ENCODE measurements around the gene YARS1. TPM values are rescaled to one million over a fixed set of nuclear protein-coding genes. Genes with fewer than 3 reads are reported as not detected.

Gene YARS1
- polyA plus RNA-seq, 2 of the 4 experiments (the other 2 are of a cell fraction) = 92.5 to 103 TPM

DNA sequence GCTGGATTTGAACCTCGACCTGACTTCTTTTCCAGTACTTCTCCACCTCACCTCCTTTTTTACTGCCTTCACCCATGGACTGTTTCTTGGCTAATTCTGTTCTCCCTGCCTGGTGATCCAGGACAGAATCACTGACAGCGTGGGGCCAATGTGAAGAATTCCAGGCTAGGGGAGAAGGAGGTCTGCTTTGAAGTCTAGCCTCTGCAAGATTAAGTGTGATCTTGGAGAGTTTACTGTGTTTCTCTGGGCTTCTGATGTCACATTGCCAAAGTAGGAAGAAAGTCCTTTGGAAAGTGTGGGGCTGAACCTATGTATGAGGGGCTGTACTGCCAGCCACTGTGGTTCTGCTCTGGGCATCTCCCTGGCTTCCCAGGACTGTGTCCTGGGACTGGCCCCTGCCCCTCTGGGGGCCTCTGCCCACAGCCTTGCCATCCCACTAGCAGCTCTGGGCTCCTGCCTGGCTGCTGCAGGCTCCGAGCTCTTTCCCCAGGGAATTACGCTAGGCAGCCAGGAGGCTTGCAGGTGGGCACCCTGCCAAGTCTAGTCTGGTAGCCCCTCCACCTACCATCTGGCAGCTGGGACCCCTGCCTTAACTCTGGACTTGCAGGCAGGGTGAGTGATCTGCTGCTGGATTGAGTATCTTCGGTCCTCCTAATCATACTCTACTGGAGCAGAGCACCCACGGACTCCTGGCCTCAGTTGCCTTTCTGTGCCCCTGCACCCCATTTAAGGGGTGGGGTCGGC, 52.2 kb downstream of the YARS1 start:
- 93% methylated on average over 3 of the region's 7 CpGs for WGBS (ENCODE audit: missing lambda C conversion rate)
- TF ChIP-seq, protein P1, sequence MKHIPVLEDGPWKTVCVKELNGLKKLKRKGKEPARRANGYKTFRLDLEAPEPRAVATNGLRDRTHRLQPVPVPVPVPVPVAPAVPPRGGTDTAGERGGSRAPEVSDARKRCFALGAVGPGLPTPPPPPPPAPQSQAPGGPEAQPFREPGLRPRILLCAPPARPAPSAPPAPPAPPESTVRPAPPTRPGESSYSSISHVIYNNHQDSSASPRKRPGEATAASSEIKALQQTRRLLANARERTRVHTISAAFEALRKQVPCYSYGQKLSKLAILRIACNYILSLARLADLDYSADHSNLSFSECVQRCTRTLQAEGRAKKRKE (CRISPR knock-in tag; IDR thresholded peaks at IDR 0.05; ENCODE audit: low read depth) = no peak
- TF ChIP-seq, protein P2, sequence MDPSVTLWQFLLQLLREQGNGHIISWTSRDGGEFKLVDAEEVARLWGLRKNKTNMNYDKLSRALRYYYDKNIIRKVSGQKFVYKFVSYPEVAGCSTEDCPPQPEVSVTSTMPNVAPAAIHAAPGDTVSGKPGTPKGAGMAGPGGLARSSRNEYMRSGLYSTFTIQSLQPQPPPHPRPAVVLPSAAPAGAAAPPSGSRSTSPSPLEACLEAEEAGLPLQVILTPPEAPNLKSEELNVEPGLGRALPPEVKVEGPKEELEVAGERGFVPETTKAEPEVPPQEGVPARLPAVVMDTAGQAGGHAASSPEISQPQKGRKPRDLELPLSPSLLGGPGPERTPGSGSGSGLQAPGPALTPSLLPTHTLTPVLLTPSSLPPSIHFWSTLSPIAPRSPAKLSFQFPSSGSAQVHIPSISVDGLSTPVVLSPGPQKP (IDR thresholded peaks at IDR 0.05; ENCODE audit: low read depth, low read length) = no peak
- TF ChIP-seq HOXA7 (CRISPR knock-in tag; IDR thresholded peaks at IDR 0.05) (no peak), CEBPB (IDR thresholded peaks at IDR 0.05) (no peak), EP300 (IDR thresholded peaks at IDR 0.05) (no peak), HOXB13 (CRISPR knock-in tag; IDR thresholded peaks at IDR 0.05; ENCODE audit: low read depth) (no peak), FOSL2 (IDR thresholded peaks at IDR 0.05) (no peak), FOSL2 (CRISPR knock-in tag; IDR thresholded peaks at IDR 0.05) (no peak), BHLHE40 (IDR thresholded peaks at IDR 0.05; ENCODE audit: low read depth, low read length) (no peak)
- TF ChIP-seq, protein P3, sequence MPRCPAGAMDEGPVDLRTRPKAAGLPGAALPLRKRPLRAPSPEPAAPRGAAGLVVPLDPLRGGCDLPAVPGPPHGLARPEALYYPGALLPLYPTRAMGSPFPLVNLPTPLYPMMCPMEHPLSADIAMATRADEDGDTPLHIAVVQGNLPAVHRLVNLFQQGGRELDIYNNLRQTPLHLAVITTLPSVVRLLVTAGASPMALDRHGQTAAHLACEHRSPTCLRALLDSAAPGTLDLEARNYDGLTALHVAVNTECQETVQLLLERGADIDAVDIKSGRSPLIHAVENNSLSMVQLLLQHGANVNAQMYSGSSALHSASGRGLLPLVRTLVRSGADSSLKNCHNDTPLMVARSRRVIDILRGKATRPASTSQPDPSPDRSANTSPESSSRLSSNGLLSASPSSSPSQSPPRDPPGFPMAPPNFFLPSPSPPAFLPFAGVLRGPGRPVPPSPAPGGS (IDR thresholded peaks at IDR 0.05) = no peak
- TF ChIP-seq, protein P4, sequence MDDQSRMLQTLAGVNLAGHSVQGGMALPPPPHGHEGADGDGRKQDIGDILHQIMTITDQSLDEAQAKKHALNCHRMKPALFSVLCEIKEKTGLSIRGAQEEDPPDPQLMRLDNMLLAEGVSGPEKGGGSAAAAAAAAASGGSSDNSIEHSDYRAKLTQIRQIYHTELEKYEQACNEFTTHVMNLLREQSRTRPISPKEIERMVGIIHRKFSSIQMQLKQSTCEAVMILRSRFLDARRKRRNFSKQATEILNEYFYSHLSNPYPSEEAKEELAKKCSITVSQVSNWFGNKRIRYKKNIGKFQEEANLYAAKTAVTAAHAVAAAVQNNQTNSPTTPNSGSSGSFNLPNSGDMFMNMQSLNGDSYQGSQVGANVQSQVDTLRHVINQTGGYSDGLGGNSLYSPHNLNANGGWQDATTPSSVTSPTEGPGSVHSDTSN (IDR thresholded peaks at IDR 0.05) = no peak
- TF ChIP-seq, protein P5, sequence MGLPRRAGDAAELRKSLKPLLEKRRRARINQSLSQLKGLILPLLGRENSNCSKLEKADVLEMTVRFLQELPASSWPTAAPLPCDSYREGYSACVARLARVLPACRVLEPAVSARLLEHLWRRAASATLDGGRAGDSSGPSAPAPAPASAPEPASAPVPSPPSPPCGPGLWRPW (IDR thresholded peaks at IDR 0.05) = no peak
- Histone ChIP-seq H3K9me3 (no peaks in the 10 kb centered on the region), H3K4me1 (peaks cover 90% of the 10 kb centered on the region), H3K4me3 (no peak overlapping the region), H3K27ac (peak overlapping the region; percentile 53 to 99), H3K4me2 (peak overlapping the region; percentile 52)
- no peak for FAIRE-seq
- no peak for ATAC-seq
- ChIA-PET CTCF (interaction anchor here (1.2 to 11.1 kb wide), 4 partner anchors 8 to 59 kb away, joined by 3 to 62 read pairs (median 25); no protein-coding TSS in a partner anchor), POLR2A (no interaction called here)
- no peak for DNase-seq (ENCODE audit: low read depth in 1 of 2, low spot score in 1 of 2)

DNA sequence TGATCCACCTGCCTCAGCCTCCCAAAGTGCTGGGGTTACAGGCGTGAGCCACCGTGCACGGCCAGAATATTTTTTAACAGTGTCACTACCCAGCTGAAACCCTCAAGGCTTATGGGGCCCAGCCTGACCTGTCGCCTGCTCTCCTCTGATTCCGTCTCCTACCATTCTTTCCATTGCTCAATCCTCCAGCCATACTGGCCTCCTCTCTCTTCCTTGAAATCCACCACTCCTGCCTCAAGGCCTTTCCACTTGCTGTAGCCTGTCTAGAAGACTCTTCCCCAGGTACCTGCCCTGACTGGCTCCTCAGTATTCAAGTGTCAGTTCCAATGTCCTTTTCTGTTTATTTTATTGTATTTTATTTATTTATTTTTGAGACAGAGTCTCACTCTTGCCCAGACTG, 53.9 kb downstream of the YARS1 start:
- FAIRE-seq (no peak), DNase-seq (ENCODE audit: low read depth in 1 of 2, low spot score in 1 of 2) (no peak), ATAC-seq (no peak)
- ChIA-PET POLR2A (no interaction called here), CTCF (interaction anchor here (5.0 to 11.1 kb wide), 2 partner anchors 10 to 51 kb away, joined by 45 to 62 read pairs; no protein-coding TSS in a partner anchor)
- Histone ChIP-seq H3K4me1 (peaks cover 90% of the 10 kb centered on the region), H3K4me2 (no peak overlapping the region), H3K9me3 (no peaks in the 10 kb centered on the region), H3K4me3 (no peak overlapping the region), H3K27ac (peak overlapping the region; percentile 99; a peak in 5 of 6 replicates)
- WGBS (ENCODE audit: missing lambda C conversion rate) = 94% methylated on average over 5 of the region's 5 CpGs
- TF ChIP-seq FOXS1 (CRISPR knock-in tag; IDR thresholded peaks at IDR 0.05) (no peak), JUN (IDR thresholded peaks at IDR 0.05) (no peak), SREBF2 (IDR thresholded peaks at IDR 0.05) (no peak), CHD2 (IDR thresholded peaks at IDR 0.05; ENCODE audit: low read length, partially characterized antibody) (no peak), EP300 (IDR thresholded peaks at IDR 0.05) (no peak)
- TF ChIP-seq, protein P6, sequence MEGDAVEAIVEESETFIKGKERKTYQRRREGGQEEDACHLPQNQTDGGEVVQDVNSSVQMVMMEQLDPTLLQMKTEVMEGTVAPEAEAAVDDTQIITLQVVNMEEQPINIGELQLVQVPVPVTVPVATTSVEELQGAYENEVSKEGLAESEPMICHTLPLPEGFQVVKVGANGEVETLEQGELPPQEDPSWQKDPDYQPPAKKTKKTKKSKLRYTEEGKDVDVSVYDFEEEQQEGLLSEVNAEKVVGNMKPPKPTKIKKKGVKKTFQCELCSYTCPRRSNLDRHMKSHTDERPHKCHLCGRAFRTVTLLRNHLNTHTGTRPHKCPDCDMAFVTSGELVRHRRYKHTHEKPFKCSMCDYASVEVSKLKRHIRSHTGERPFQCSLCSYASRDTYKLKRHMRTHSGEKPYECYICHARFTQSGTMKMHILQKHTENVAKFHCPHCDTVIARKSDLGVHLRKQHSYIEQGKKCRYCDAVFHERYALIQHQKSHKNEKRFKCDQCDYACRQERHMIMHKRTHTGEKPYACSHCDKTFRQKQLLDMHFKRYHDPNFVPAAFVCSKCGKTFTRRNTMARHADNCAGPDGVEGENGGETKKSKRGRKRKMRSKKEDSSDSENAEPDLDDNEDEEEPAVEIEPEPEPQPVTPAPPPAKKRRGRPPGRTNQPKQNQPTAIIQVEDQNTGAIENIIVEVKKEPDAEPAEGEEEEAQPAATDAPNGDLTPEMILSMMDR (IDR thresholded peaks at IDR 0.05) = no peak

Data from A549 (cell line).